ENCODE measurements around the gene ATXN1. TPM values are rescaled to one million over a fixed set of nuclear protein-coding genes. Genes with fewer than 3 reads are reported as not detected.

ATXN1 gene
- total and polyA plus RNA-seq, 2 of the 8 experiments (the other 6 are each of a cell fraction or from before 2014, with no cell fraction given): 1.6 to 4.0 TPM

GRCh38 chr6:16624636-16625290 lies 136.5 kb downstream of the ATXN1 start:
- DNase-seq (ENCODE audit: low read depth in 1 of 2, low spot score in 2 of 2) (no peak), FAIRE-seq (no peak)
- no peaks in the 10 kb centered on the region for H3K4me1 ChIP-seq (replicated peaks in 1 of 4; ENCODE audit: control insufficient read depth in 3 of 4, insufficient read depth in 4 of 4, low read length in 3 of 4)
- ChIA-PET POLR2A (ENCODE audit: partially characterized antibody) (interaction anchor here (1.3 kb wide), 1 partner anchor 10 kb away, joined by 4 read pairs; no protein-coding TSS in a partner anchor), CTCF (ENCODE audit: partially characterized antibody) (no interaction called here)
- H2BK20ac ChIP-seq (ENCODE audit: low read length): no peak overlapping the region
- no peak overlapping the region for H2BK15ac ChIP-seq (ENCODE audit: low read length)
- H2BK5ac ChIP-seq (ENCODE audit: low read depth, low read length): no peak overlapping the region
- H4K20me1 ChIP-seq (replicated peaks in 1 of 2; ENCODE audit: control insufficient read depth in 1 of 2, insufficient read depth in 2 of 2, low read length in 2 of 2): no peaks in the 10 kb centered on the region
- H3K79me2 ChIP-seq (ENCODE audit: control insufficient read depth in 1 of 2, insufficient read depth in 2 of 2, low read length in 2 of 2): no peaks in the 10 kb centered on the region
- H4K8ac ChIP-seq (ENCODE audit: extremely low read depth, insufficient read depth, low read length): no peak overlapping the region
- no peak overlapping the region for H3K23ac ChIP-seq (ENCODE audit: insufficient read length)
- no peaks in the 10 kb centered on the region for H3K23me2 ChIP-seq (ENCODE audit: low read depth, low read length)
- H3K14ac ChIP-seq (ENCODE audit: insufficient read length): no peak overlapping the region
- H3K4me3 ChIP-seq (ENCODE audit: extremely low read depth in 1 of 4, insufficient read depth in 2 of 4, low read depth in 3 of 4, low read length in 4 of 4): no peak overlapping the region
- H3K56ac ChIP-seq (replicated peaks; ENCODE audit: insufficient read length, low read depth, low read length): no peak overlapping the region
- no peak overlapping the region for H3K18ac ChIP-seq (ENCODE audit: extremely low read depth, low read length)
- no peak overlapping the region for H2BK12ac ChIP-seq (ENCODE audit: low read depth, low read length)
- no peak overlapping the region for H2BK120ac ChIP-seq (replicated peaks; ENCODE audit: low read depth, low read length)
- H3K4me2 ChIP-seq (ENCODE audit: insufficient read depth in 1 of 2, low read depth in 2 of 2, low read length in 2 of 2): no peak overlapping the region
- H4K91ac ChIP-seq (replicated peaks; ENCODE audit: insufficient read length, low read length): no peak overlapping the region
- H3K36me3 ChIP-seq (ENCODE audit: control insufficient read depth in 2 of 4, insufficient read depth in 4 of 4, low read length in 3 of 4): no peaks in the 10 kb centered on the region
- H3K79me1 ChIP-seq (ENCODE audit: low read depth, low read length): no peaks in the 10 kb centered on the region
- peaks cover 0 to 1% (median 0%) of the 10 kb centered on the region in 4 experiments; a peak in 1 of 7 replicates for H3K27me3 ChIP-seq (replicated peaks in 1 of 4; ENCODE audit: control insufficient read depth in 3 of 4, extremely low read depth in 1 of 4, insufficient read depth in 3 of 4, low read length in 3 of 4)
- TF ChIP-seq POLR2A (IDR thresholded peaks at IDR 0.05; ENCODE audit: control extremely low read depth in 1 of 2, low read depth in 2 of 2, low read length in 2 of 2) (no peak), ZNF274 (IDR thresholded peaks at IDR 0.05; ENCODE audit: borderline replicate concordance, extremely low read depth, low read length) (no peak), JUND (IDR thresholded peaks at IDR 0.05; ENCODE audit: low read length) (no peak), GABPA (IDR thresholded peaks at IDR 0.05; ENCODE audit: borderline replicate concordance, insufficient read depth, low read length) (no peak), CHD1 (IDR thresholded peaks at IDR 0.05; ENCODE audit: low read depth, low read length) (no peak), CEBPB (IDR thresholded peaks at IDR 0.05; ENCODE audit: low read depth, low read length) (no peak), TCF12 (IDR thresholded peaks at IDR 0.05; ENCODE audit: low read depth, low read length) (no peak), JUN (IDR thresholded peaks at IDR 0.05; ENCODE audit: low read depth, low read length) (no peak), CBX5 (IDR thresholded peaks at IDR 0.05; ENCODE audit: low read depth, low read length) (no peak)
- no peak overlapping the region for H2AFZ ChIP-seq (ENCODE audit: low read length)
- H2AK5ac ChIP-seq (ENCODE audit: low read depth, low read length): no peak overlapping the region
- no peak overlapping the region for H3K4ac ChIP-seq (replicated peaks; ENCODE audit: insufficient read length, low read depth, low read length)
- H3K9ac ChIP-seq (replicated peaks in 1 of 4; ENCODE audit: extremely low read depth in 1 of 4, low read depth in 3 of 4, low read length in 3 of 4): no peak overlapping the region
- H3K27ac ChIP-seq (ENCODE audit: low read depth, low read length): no peak overlapping the region
- H4K5ac ChIP-seq (ENCODE audit: insufficient read length, low read depth, low read length): no peak overlapping the region
- WGBS, 2 experiments (ENCODE audit: extremely low coverage in 1 of 2, insufficient coverage in 1 of 2, insufficient read length in 1 of 2, insufficient replicate concordance in 2 of 2, low coverage in 1 of 2, low lambda C conversion rate in 2 of 2, missing lambda C conversion rate in 1 of 2): 89% methylated on average over 8 of the region's 8 CpGs; no CpG with 5 or more reads in 1 of the 2 experiments
- no peaks in the 10 kb centered on the region for H3K9me3 ChIP-seq (ENCODE audit: insufficient read depth in 2 of 2, low read depth in 1 of 2, low read length in 1 of 2)
